IMR-90 (cell line): Measurements from ENCODE around the gene CCDC146.

Experiments
- BHLHE40 ChIP-seq: fragments of 150-350 bp; IDR thresholded peaks from 2 replicates; pipeline ENCODE4 v1.6.1; 2016; ENCODE audit warnings: mild to moderate bottlenecking, low read depth, low read length
- CEBPB ChIP-seq: IDR thresholded peaks from 2 replicates; pipeline ENCODE4 v1.6.1; 2012; ENCODE audit warnings: low read depth, low read length, improper control_type of control experiment
- FOS ChIP-seq: fragments of 150-350 bp; IDR thresholded peaks from 2 replicates; pipeline ENCODE4 v1.6.1; 2016; ENCODE audit warnings: low read depth, low read length
- MAFK ChIP-seq: IDR thresholded peaks from 2 replicates; pipeline ENCODE4 v1.6.1; 2012; ENCODE audit warnings: low read depth, low read length, improper control_type of control experiment
- MAZ ChIP-seq: IDR thresholded peaks from 2 replicates; pipeline ENCODE4 v1.6.1; 2012; ENCODE audit warnings: low read depth, mild to moderate bottlenecking, low read length, improper control_type of control experiment, moderate library complexity, borderline replicate concordance
- MXI1 ChIP-seq: IDR thresholded peaks from 2 replicates; pipeline ENCODE4 v1.6.1; 2012; ENCODE audit warnings: low read depth, mild to moderate bottlenecking, low read length, moderate library complexity, borderline replicate concordance
- NFE2L2 ChIP-seq: fragments of 150-350 bp; IDR thresholded peaks from 2 replicates; pipeline ENCODE4 v1.6.1; 2016; ENCODE audit warnings: low read depth, mild to moderate bottlenecking, low read length
- POLR2A ChIP-seq: IDR thresholded peaks from 2 replicates; pipeline ENCODE4 v1.6.1; 2012; ENCODE audit warnings: mild to moderate bottlenecking, low read depth, low read length
- RCOR1 ChIP-seq: IDR thresholded peaks from 2 replicates; pipeline ENCODE4 v1.6.1; 2012; ENCODE audit warnings: mild to moderate bottlenecking, low read length, improper control_type of control experiment; ENCODE audit not compliant: insufficient replicate concordance
- RFX5 ChIP-seq: IDR thresholded peaks from 2 replicates; pipeline ENCODE4 v1.8.0; 2012; ENCODE audit warnings: low read depth, mild to moderate bottlenecking, low read length, moderate library complexity
- SMC3 ChIP-seq: fragments of 150-350 bp; IDR thresholded peaks from 2 replicates; pipeline ENCODE4 v1.6.1; 2016; ENCODE audit warnings: low read depth, mild to moderate bottlenecking, antibody characterized with exemption, low read length, moderate library complexity
- TF ChIP-seq, protein P1 (sequence below): conservative IDR thresholded peaks from 2 replicates; pipeline ENCODE4 v1.5.1; 2012; ENCODE audit warnings: mild to moderate bottlenecking, low read depth, low read length, improper control_type of control experiment
- TF ChIP-seq, protein P2 (sequence below): fragments of 150-350 bp; IDR thresholded peaks from 2 replicates; pipeline ENCODE4 v1.6.1; 2016; ENCODE audit warnings: low read depth, mild to moderate bottlenecking, low read length, moderate library complexity, borderline replicate concordance
- TF ChIP-seq, protein P3 (sequence below): fragments of 150-350 bp; IDR thresholded peaks from 2 replicates; pipeline ENCODE4 v1.6.1; 2017; ENCODE audit warnings: mild to moderate bottlenecking, antibody characterized with exemption, low read length, low read depth

DNA sequence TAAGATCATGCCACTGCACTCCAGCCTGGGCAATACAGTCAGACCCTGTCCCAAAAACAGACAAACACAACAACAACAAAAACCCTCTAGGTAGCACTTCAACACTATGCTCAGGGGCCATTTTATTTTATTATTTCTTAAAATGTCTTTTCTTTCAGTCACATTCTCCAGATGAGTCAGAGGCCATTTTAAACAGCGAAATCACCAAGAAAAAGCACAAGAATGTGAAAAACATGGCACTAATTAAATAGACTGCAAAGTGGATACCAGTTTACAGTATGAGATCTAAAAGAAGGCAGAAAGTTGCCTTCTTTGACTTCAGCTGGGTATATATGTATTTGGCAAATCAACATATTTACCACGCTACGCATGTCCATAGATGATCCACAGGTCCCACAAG lies 83.3 kb downstream of the CCDC146 start:
- TF ChIP-seq, protein P1, sequence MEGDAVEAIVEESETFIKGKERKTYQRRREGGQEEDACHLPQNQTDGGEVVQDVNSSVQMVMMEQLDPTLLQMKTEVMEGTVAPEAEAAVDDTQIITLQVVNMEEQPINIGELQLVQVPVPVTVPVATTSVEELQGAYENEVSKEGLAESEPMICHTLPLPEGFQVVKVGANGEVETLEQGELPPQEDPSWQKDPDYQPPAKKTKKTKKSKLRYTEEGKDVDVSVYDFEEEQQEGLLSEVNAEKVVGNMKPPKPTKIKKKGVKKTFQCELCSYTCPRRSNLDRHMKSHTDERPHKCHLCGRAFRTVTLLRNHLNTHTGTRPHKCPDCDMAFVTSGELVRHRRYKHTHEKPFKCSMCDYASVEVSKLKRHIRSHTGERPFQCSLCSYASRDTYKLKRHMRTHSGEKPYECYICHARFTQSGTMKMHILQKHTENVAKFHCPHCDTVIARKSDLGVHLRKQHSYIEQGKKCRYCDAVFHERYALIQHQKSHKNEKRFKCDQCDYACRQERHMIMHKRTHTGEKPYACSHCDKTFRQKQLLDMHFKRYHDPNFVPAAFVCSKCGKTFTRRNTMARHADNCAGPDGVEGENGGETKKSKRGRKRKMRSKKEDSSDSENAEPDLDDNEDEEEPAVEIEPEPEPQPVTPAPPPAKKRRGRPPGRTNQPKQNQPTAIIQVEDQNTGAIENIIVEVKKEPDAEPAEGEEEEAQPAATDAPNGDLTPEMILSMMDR, result no peak
- TF ChIP-seq BHLHE40 (no peak), SMC3 (no peak), POLR2A (no peak), FOS (no peak), NFE2L2 (no peak), CEBPB (no peak), MXI1 (no peak), RFX5 (no peak), MAZ (no peak), RCOR1 (no peak), MAFK (no peak)
- TF ChIP-seq, protein P2, sequence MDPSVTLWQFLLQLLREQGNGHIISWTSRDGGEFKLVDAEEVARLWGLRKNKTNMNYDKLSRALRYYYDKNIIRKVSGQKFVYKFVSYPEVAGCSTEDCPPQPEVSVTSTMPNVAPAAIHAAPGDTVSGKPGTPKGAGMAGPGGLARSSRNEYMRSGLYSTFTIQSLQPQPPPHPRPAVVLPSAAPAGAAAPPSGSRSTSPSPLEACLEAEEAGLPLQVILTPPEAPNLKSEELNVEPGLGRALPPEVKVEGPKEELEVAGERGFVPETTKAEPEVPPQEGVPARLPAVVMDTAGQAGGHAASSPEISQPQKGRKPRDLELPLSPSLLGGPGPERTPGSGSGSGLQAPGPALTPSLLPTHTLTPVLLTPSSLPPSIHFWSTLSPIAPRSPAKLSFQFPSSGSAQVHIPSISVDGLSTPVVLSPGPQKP, result no peak
- TF ChIP-seq, protein P3, sequence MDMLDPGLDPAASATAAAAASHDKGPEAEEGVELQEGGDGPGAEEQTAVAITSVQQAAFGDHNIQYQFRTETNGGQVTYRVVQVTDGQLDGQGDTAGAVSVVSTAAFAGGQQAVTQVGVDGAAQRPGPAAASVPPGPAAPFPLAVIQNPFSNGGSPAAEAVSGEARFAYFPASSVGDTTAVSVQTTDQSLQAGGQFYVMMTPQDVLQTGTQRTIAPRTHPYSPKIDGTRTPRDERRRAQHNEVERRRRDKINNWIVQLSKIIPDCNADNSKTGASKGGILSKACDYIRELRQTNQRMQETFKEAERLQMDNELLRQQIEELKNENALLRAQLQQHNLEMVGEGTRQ, result no peak
